ENCODE results near the gene CFDP1.
A peak's percentile ranks its signal among the peaks of the same experiment; 100 is the strongest.
"Not testable (repeated sequence)": the region's sequence is repeated elsewhere in the genome, so short reads cannot be mapped to it uniquely, and the experiment has no call there.

The CFDP1 gene

GRCh38 chr16:75288596-75289120 lies 144.6 kb downstream of the CFDP1 start:
- no peak for DNase-seq

DNA sequence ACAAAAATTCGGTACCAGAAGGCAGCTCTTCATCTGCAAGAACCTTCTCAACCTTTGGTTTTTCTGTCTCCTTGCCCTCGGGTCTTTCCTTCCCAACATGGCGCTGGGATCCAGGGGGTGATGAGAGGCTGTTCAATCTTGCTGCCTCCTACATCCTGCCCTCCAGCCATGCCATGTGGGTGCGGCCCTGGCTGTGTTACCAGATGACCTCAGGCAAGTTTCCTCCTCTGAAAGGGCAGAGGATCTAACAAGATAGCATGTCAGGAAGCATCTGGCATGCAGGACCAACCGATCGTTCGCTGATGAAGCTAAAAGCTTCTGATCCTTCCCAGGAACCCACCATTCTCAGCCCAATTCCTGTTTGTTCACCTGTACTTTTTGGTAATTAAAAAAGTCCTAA lies 145.1 kb downstream of the CFDP1 start:
- no peak for DNase-seq

- DNase-seq: no peak
Observed at GRCh38 chr16:75287708-75288107, 145.6 kb downstream of the CFDP1 start.

DNA sequence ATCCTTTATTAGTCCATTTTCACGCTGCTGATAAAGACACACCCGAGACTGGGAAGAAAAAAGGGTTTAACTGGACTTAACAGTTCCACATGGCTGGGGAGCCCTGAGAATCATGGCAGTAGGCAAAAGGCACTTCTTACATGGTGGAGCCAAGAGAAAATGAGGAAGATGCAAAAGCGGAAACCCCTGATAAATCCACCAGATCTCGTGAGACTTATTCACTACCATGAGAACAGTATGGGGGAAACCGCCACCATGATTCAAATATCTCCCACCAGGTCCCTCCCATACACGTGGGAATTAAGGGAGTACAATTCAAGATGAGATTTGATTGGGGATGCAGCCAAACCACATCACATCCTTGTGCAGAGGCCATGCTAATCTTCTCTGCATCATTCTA lies 146.9 kb downstream of the CFDP1 start:
- no peak for DNase-seq

DNA sequence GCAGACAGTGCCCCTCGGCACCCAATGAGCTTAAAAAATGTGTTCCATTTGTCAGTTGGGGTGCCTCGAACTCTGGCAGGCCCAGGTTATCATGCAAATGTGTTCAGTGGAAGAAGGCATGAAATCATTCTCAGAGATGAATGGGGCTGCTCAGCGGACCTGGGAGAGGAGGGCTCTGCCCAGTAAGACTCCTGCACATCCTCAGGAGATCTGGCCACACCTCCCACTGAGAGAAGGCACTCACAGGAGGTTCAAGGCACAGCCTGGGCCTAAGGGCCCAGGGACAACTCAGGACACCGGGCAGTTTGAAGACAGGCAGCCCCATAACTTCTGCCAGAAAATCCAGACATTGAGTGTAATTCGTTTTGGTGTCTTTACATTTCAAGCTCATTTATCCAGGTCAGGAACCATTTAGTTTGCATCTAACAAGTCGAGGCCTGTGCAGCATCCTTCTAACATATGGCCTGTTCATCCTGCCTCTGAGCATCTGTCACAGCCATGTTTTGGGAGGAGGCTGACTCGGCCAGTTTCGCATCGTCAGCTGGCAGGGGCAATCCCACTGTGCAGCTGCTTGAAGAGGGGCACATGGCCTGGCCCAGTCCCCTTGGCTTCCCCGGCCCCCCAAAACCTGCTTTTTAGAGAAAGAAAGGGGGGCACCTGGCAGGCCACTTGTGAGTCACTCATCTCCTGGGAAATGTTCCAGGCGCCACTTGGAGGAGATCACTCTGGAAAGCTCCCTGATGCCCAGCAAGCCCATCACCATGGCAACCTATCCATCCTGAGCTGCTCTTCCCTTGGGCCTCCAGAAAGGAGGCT lies 150.6 kb downstream of the CFDP1 start:
- DNase-seq: no peak

GRCh38 chr16:75281826-75282225 lies 151.5 kb downstream of the CFDP1 start:
- no peak for DNase-seq

DNA sequence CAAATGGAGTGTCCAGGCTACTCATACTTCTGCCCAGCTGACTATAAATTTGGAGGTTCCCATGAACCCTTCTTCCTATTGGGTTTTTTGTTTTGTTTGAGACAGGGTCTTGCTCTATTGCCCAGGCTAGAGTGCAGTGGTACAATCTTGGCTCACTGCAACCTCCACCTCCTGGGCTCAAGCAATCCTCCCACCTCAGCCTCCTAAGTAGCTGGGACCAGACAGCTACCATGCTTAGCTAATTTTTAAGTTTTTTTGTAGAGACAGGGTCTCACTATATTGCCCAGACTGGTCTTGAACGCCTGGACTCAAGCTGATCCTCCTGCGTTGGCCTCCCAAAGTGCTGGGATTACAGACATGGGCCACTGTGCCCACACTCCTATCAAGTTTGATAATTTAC lies 152.3 kb downstream of the CFDP1 start:
- DNase-seq: not testable (repeated sequence)

DNA sequence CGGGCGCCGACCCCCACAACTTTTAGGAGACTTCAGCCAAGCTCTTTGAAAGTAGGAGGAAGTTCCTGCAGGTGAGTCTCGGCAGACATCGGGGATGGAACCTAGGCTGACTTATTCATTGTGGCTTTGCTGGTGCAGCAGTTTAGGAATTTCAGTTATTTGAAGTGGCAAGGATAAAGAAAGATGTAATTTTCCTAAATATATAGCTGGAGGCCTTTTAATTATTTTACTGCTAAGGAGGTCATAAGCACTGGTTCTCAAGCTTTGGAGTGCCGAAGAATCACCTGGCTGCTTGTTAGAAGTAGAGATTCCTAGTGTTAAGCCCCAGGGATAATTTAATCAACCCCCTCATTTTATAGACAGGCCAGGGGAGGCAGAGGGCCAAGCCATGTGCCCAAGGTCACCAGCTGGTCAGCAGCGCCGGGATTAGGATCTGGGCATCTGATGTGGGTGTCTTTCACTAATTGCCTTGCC lies 152.9 kb downstream of the CFDP1 start:
- DNase-seq: no peak

DNA sequence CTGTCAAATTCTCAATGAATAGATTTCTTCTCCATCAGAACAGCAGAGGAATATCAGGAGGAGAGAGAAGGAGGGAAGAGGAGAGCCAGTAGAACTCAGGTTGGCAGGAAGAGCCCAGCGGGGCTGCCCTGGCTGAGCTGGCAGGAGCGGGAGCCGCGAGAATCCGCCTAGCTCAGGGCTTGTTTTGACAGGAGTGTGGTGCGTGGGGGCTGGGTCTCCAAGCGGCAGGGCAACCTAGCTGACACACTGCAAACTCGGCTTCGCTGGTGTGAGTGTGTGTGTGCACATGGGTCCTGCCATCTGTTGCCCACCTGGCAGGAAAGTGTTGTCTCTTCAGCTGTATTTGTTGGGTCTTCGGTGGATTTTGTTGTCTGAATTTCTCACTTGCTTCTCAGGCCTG lies 154.0 kb downstream of the CFDP1 start:
- DNase-seq: no peak

GRCh38 chr16:75273054-75273925 lies 160.0 kb downstream of the CFDP1 start:
- no peak for DNase-seq

GRCh38 chr16:75272629-75273028 lies 160.7 kb downstream of the CFDP1 start:
- DNase-seq: not testable (repeated sequence)

GRCh38 chr16:75272097-75272551 lies 161.2 kb downstream of the CFDP1 start:
- no peak for DNase-seq

GRCh38 chr16:75271441-75272096 lies 161.7 kb downstream of the CFDP1 start:
- DNase-seq: no peak

GRCh38 chr16:75269358-75269757 lies 163.9 kb downstream of the CFDP1 start:
- DNase-seq: not testable (repeated sequence)

DNA sequence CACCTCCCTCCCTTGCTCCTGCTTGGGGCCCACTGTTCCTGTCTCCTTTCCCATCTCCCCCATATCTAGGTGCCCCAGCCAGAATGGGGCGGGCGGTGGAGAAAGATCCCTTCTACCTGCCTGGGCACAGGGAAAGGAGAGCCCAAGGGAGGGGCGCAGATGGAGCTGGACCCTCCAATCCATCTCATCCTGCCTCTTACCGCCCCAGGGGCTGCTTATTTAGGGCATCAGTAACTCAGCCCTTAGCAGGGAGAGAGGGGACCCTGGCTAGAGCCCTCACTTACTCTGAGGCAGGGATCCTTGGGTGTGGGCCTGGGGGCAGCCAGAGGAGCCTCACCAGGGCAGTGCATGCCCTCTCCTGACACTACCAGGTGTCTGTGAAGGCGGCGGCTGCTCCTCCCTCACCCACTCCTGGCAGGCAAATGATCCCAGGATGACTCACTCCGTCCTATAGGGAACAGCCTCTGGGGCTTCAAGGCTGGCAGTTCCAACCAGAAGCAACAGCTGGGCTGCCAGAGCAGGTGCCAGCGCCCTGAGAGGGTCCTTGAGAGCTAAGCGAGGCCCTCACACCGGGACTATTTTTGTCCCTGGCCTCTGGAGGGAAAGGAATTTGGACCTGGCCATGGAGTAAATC lies 165.6 kb downstream of the CFDP1 start:
- DNase-seq: peak; percentile 65 to 66

DNA sequence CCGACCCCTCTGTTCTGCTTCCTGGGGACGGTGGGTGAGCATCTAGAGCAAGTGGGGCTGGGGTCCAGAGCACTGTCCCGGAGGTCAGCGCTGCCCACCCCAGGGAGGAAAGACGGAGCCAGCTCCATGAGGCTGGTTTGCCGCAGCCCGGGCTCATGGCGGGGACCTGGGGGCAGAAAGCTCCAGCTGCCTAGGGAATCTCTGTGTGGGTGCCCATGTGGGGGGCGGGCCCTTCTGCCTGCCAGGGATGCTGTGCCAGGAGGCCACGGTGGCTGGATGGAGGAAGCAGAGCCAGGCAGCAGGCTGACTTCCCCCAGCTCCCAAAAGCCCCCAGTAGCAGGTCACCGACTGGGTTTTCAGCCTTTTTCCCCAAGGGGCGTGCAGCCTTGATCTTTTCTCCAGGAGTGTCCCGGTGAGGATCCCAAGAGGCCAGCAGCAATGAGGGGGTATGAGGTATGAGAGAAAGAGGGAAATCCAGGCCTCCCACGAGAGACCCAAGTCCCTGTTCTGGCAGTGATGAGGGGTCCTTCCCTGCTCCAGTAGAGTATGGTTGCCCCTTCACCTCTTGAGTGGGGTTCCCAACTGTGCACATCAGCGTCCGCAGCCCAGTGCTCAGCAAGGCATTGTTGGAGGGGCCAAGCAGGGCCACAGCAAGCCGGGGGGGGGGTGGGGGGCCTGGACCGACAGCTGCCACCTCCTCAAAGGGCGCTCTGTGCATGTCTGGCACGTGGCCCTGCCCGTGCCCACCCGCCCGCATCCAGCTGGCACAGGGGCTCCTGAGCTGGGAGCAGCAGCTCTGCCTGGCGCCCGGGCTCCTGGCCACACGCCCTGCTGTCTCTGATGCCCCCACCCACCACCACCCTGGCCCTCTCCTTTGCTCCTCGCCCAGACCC lies 166.3 kb downstream of the CFDP1 start:
- DNase-seq: no peak

DNA sequence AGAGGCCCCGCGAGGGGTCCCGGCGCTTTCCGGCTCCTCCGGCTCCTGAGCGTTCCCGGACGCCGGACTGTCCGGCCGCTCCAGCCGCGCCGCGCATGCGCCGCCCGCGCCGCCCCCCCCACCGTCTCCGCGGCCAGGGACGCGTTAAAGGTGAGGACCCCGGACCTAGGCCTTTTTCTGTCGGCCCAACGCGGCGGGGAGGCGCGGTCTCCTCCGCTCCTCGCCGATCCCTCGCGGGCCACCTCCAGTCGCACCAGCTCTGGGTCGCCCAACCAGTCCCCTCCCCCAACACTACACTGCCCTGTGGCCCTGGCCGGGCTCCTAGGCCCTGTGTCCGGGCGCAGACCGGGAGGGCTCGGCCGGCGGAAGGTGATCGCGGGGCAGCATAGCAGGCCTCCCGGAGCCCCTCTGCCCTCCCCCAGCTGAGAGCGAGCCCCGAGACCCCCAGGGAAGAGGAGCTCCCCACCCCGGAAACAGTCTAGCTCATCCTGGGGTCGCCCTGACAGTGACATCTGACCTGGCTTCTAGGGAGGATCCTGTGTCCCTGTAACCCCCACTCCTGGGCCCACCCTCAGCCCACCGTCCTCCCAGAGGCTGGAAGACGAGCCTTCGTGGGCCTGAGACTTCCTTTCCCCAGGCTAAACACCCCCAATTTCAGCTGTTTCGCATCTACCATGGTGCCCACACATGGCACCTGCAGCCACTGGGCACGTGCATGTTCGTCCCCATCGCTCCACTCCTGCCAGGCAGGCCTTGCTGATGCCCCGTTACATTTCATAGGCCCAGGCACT lies 167.2 kb downstream of the CFDP1 start:
- DNase-seq: peak in 1 of 2 experiments; percentile 47

DNA sequence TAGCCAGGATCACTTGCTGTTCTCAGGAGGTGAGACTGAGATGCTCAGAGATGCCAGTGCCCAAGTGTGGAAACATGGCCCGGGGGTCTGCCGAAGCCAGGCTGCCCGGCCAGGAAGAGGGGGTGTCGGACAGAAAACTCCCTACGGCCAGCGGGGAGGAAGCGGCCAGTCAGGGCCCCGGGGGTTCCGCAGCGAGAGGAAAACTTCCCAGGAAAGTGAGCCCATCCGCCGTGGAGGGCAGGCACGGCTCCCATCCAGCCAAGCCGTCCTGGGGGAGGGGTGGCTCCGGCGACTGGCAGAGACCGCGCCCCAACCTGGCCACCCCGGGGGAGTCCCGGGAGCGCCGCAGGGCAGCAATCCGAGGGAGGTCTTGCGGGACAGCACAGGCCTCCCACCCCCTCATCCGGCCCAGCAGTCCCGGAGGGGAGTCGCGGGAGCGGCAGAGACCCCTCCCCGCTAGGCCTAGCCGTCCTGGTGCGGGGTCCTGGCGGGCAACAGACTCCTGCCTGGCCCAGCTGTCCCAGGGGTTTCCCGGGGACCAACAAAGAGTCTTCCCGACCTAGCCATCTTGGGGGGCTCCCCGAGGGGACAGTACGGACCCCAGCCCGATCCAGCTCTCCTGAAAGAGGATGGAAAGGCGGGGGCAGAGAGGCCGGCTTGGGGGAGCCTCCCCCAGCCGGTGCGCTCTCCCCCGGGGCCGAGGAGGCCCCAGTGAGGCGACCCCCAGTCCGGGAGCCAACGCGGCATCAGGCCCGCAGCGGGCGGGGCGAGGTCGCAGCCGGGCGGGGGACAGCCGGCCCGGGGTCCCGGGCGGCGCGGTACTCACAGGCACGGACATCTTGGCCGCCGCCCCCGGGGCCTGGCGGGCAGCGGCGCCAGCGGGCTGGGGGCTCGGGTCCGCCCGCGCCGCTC lies 168.0 kb downstream of the CFDP1 start:
- no peak for DNase-seq

GRCh38 chr16:75264457-75264998 lies 168.8 kb downstream of the CFDP1 start:
- no peak for DNase-seq

Data from NCI-H526 (cell line).